Measurements from ENCODE around the gene JAZF1.

- TF ChIP-seq CTCF (IDR thresholded peaks at IDR 0.05) (no peak), POLR2A (IDR thresholded peaks at IDR 0.05) (no peak)
Observed at GRCh38 chr7:28166982-28167715, 13.4 kb downstream of the JAZF1 start.
